ENCODE results near the gene EPOP.
"Not testable (repeated sequence)": the region's sequence is repeated elsewhere in the genome, so short reads cannot be mapped to it uniquely, and the experiment has no call there.

Gene EPOP

GRCh38 chr17:38636054-38636453 lies 38.7 kb downstream of the EPOP start:
- no peak for FAIRE-seq

- no peak for FAIRE-seq
Measured at GRCh38 chr17:38632334-38632733, 42.4 kb downstream of the EPOP start.

GRCh38 chr17:38628441-38628840 lies 46.3 kb downstream of the EPOP start:
- no peak for FAIRE-seq

GRCh38 chr17:38627957-38628356 lies 46.8 kb downstream of the EPOP start:
- no peak for FAIRE-seq

GRCh38 chr17:38626606-38627226 lies 48.0 kb downstream of the EPOP start:
- not testable (repeated sequence) for FAIRE-seq

GRCh38 chr17:38625482-38625881 lies 49.3 kb downstream of the EPOP start:
- no peak for FAIRE-seq

- not testable (repeated sequence) for FAIRE-seq
Measured at GRCh38 chr17:38624782-38625355, 49.9 kb downstream of the EPOP start.
